Endothelial cell of umbilical vein (primary cell): ENCODE data around the gene CNP.

Experiments
- EZH2 ChIP-seq: IDR thresholded peaks from 2 replicates; pipeline ENCODE4 v1.6.1; 2012; ENCODE audit warnings: borderline replicate concordance, low read depth, mild to moderate bottlenecking, moderate library complexity, low read length, inconsistent platforms; ENCODE audit not compliant: severe bottlenecking
- TF ChIP-seq, protein P1 (sequence below), 2 donors: IDR thresholded peaks; 1 replicate in 1 of 2; 2 replicates in 1 of 2; pipeline ENCODE4 v1.5.1; 2011; ENCODE audit warnings: low read length in 2 of 2, mild to moderate bottlenecking in 2 of 2, moderate library complexity in 2 of 2, control low read depth in 1 of 2, inconsistent platforms in 1 of 2, low read depth in 1 of 2; ENCODE audit not compliant: insufficient read depth in 1 of 2; ENCODE audit errors: extremely low read depth in 1 of 2
- TF ChIP-seq, protein P2 (sequence below): IDR thresholded peaks from 2 replicates; pipeline ENCODE4 v1.6.1; 2011; ENCODE audit not compliant: insufficient read depth, insufficient read length

DNA sequence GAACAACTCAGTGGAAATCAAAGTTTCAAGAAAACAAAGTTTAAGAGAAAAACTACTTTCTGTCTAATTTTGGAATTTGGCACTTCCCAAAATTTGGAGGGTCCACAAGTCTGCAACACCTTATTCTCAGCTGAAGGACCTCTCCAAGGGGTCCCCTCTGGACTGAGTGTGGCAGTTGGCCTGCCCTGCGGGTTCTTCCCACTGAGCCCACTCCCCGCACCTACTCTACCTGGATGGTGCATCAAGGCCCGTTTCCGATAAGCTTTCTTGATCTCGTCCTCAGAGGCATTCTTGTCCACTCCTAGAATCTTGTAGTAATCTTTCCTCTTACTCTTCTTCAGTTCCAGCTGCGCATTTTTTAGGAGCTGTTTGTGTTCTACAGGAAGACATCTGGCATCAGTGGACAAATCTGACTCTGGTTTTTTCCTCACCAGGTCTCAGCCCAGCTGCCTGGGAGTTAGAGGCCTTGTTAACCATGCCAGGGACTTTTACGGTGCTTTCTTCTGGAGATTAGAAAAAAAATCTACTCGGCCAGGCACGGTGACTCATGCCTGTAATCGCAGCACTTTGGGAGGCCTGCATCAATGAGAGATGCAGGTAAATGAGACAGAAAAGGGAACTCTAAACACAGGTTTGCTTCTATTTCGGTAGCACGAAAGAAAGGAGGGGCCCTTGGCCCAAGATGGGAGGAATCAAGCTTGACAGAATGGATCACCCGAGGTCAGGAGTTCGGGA is 15.6 kb downstream of the CNP start:
- TF ChIP-seq EZH2, result no peak
- TF ChIP-seq, protein P1, sequence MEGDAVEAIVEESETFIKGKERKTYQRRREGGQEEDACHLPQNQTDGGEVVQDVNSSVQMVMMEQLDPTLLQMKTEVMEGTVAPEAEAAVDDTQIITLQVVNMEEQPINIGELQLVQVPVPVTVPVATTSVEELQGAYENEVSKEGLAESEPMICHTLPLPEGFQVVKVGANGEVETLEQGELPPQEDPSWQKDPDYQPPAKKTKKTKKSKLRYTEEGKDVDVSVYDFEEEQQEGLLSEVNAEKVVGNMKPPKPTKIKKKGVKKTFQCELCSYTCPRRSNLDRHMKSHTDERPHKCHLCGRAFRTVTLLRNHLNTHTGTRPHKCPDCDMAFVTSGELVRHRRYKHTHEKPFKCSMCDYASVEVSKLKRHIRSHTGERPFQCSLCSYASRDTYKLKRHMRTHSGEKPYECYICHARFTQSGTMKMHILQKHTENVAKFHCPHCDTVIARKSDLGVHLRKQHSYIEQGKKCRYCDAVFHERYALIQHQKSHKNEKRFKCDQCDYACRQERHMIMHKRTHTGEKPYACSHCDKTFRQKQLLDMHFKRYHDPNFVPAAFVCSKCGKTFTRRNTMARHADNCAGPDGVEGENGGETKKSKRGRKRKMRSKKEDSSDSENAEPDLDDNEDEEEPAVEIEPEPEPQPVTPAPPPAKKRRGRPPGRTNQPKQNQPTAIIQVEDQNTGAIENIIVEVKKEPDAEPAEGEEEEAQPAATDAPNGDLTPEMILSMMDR (IDR thresholded peaks at IDR 0.05; ENCODE audit: extremely low read depth in 1 of 2, insufficient read depth in 1 of 2, low read depth in 1 of 2, low read length in 2 of 2), result no peak
- TF ChIP-seq, protein P2, sequence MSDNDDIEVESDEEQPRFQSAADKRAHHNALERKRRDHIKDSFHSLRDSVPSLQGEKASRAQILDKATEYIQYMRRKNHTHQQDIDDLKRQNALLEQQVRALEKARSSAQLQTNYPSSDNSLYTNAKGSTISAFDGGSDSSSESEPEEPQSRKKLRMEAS, result no peak
